GM12801 (cell line): ENCODE data around the gene OCA2.

Source experiments
- CTCF ChIP-seq: IDR thresholded peaks from one replicate; pipeline ENCODE4 v1.5.1; 2011; ENCODE audit warnings: control low read depth; ENCODE audit not compliant: insufficient read length; ENCODE audit errors: extremely low read depth

Gene OCA2

GRCh38 chr15:27865323-27865922 lies 233.7 kb downstream of the OCA2 start:
- TF ChIP-seq CTCF, result no peak

- TF ChIP-seq CTCF, result no peak
Observed at GRCh38 chr15:27864719-27865118, 234.4 kb downstream of the OCA2 start.

GRCh38 chr15:27864086-27864485 lies 235.0 kb downstream of the OCA2 start:
- TF ChIP-seq CTCF, result no peak

- no peak for TF ChIP-seq CTCF
Observed at GRCh38 chr15:27863000-27863399, 236.1 kb downstream of the OCA2 start.

GRCh38 chr15:27861171-27861570 lies 237.9 kb downstream of the OCA2 start:
- no peak for TF ChIP-seq CTCF

- no peak for TF ChIP-seq CTCF
Observed at GRCh38 chr15:27855137-27855536, 244.0 kb downstream of the OCA2 start.

- no peak for TF ChIP-seq CTCF
Observed at GRCh38 chr15:27854601-27855000, 244.5 kb downstream of the OCA2 start.
